ENCODE measurements around the gene RASSF6.

Gene RASSF6

GRCh38 chr4:73662709-73663546 lies 42.7 kb upstream of the RASSF6 start:
- peak; percentile 57 for TF ChIP-seq CTCF (conservative IDR thresholded peaks at IDR 0.05; ENCODE audit: control insufficient read depth, insufficient read depth, low read depth, low read length)
- DNase-seq (ENCODE audit: low read depth) = peak; percentile 84
- no peak overlapping the region for H3K4me3 ChIP-seq (ENCODE audit: control insufficient read depth, low read depth, low read length)

- DNase-seq (ENCODE audit: low read depth) = peak; percentile 98
- peak; percentile 29 for TF ChIP-seq CTCF (conservative IDR thresholded peaks at IDR 0.05; ENCODE audit: control insufficient read depth, insufficient read depth, low read depth, low read length)
- H3K4me3 ChIP-seq (ENCODE audit: control insufficient read depth, low read depth, low read length) = no peak overlapping the region
Measured at GRCh38 chr4:73661646-73662119, 41.4 kb upstream of the RASSF6 start.

GRCh38 chr4:73660808-73661207 lies 40.6 kb upstream of the RASSF6 start:
- no peak overlapping the region for H3K4me3 ChIP-seq (ENCODE audit: control insufficient read depth, low read depth, low read length)
- TF ChIP-seq CTCF (conservative IDR thresholded peaks at IDR 0.05; ENCODE audit: control insufficient read depth, insufficient read depth, low read depth, low read length) = no peak
- DNase-seq (ENCODE audit: low read depth) = no peak

GRCh38 chr4:73653695-73654106 lies 33.5 kb upstream of the RASSF6 start:
- H3K4me3 ChIP-seq (ENCODE audit: control insufficient read depth, low read depth, low read length) = no peak overlapping the region
- DNase-seq (ENCODE audit: low read depth) = peak; percentile 71
- TF ChIP-seq CTCF (conservative IDR thresholded peaks at IDR 0.05; ENCODE audit: control insufficient read depth, insufficient read depth, low read depth, low read length) = peak; percentile 57

- no peak for TF ChIP-seq CTCF (conservative IDR thresholded peaks at IDR 0.05; ENCODE audit: control insufficient read depth, insufficient read depth, low read depth, low read length)
- DNase-seq (ENCODE audit: low read depth) = no peak
- H3K4me3 ChIP-seq (ENCODE audit: control insufficient read depth, low read depth, low read length) = no peak overlapping the region
Measured at GRCh38 chr4:73650250-73650649, 30.0 kb upstream of the RASSF6 start.

GRCh38 chr4:73648478-73648877 lies 28.2 kb upstream of the RASSF6 start:
- no peak for TF ChIP-seq CTCF (conservative IDR thresholded peaks at IDR 0.05; ENCODE audit: control insufficient read depth, insufficient read depth, low read depth, low read length)
- H3K4me3 ChIP-seq (ENCODE audit: control insufficient read depth, low read depth, low read length) = no peak overlapping the region
- no peak for DNase-seq (ENCODE audit: low read depth)

Data from fibroblast of mammary gland (primary cell).